ENCODE data around the gene CADM2.

- TF ChIP-seq CTCF (IDR thresholded peaks at IDR 0.05; ENCODE audit: insufficient read depth, low read depth, low read length) (no peak), EZH2 (IDR thresholded peaks at IDR 0.05; ENCODE audit: insufficient read depth, low read length) (no peak)
These were observed 293.0 kb downstream of the CADM2 start for GRCh38 chr3:85251766-85252165.
